SH-SY5Y (cell line): ENCODE results near the gene SNF8.

Source experiments
- GATA2 ChIP-seq: IDR thresholded peaks from 2 replicates; pipeline ENCODE4 v1.6.1; 2011; ENCODE audit warnings: mild to moderate bottlenecking, low read depth, low read length
- GATA3 ChIP-seq: IDR thresholded peaks from 2 replicates; pipeline ENCODE4 v1.6.1; 2011; ENCODE audit warnings: low read depth, mild to moderate bottlenecking, low read length, moderate library complexity

DNA sequence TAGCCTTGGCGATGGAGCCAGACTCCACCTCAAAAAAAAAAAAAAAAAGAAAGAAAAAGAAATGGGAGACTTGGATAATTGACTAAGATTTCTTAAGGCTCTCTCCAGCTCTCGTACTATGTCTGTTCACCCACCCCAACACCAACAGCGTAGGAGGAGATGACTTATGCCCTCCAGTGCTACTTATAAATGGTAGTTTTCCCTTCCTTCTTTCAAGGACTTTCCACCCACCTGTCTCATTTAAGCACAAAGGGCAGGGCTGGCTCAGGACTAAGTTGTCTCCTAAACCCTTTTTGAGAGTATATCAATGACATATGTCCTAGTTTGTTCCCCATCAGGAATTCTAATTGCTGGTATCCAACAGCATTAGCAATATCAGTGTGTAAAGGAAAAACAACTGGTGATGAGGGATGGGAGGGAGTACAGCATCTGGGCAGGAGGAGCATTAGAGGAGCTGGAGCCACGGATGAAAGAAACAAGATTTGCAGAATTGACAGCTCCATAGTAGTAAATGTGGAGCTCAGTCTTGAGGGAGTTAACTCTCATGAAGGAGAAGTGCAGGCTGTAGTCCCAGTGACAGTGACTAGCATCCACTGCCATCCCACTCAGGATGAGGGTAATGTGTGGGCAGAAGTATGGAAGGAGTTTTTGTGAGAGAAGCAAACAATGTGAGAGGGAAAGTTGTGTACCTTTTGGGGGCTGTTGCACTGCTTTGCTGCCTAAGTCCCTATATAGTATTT, 19.2 kb downstream of the SNF8 start:
- TF ChIP-seq GATA3 (no peak), GATA2 (no peak)
